GM12864 (cell line): Measurements from ENCODE around the gene OR1E2.
"Not testable (repeated sequence)": the region's sequence is repeated elsewhere in the genome, so short reads cannot be mapped to it uniquely, and the experiment has no call there.

ENCODE experiments used
- DNase-seq: peaks from one replicate; pipeline ENCODE4 v3.0.0-alpha.2; 2011; ENCODE audit warnings: low read depth
- H3K4me3 ChIP-seq: 2 replicates; pipeline ENCODE4 v1.5.1; 2011; ENCODE audit warnings: mild to moderate bottlenecking, low read depth, low read length, control low read depth
- CTCF ChIP-seq: IDR thresholded peaks from 2 replicates; pipeline ENCODE4 v1.5.1; 2011; ENCODE audit warnings: low read depth, mild to moderate bottlenecking, moderate library complexity, low read length, control low read depth, inconsistent platforms; ENCODE audit errors: missing control alignments

Gene OR1E2

DNA sequence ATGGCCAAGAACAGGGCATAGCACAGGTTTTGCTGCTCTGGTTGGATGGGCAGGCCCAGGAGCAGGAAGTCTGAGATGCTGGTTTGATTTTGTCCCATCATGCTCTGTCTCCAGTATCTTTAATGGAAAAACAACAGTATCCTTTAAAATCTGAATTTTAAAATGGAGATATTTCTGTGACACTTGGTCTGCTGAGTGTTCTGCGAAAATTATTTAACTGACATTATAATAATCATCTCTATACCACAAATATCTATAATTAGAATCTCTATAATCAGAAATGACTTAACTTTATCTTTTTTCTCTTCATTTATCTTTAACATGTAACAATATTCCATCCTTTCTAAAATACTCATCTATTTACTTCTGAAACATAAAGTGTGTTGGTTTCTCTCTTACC lies 35.3 kb downstream of the OR1E2 start, which contains the start of gene OR1E1:
TSS of gene OR1E1 (minus strand) at position 101 of the 400 bp plus-strand sequence. CDS start at position 101, 0 bp downstream.
- TF ChIP-seq CTCF: no peak
- H3K4me3 ChIP-seq: no peak within 1 kb of the TSS
- DNase-seq: no peak

GRCh38 chr17:3397801-3398200 lies 35.8 kb downstream of the OR1E2 start:
- H3K4me3 ChIP-seq, DNase-seq: not testable (repeated sequence)

DNA sequence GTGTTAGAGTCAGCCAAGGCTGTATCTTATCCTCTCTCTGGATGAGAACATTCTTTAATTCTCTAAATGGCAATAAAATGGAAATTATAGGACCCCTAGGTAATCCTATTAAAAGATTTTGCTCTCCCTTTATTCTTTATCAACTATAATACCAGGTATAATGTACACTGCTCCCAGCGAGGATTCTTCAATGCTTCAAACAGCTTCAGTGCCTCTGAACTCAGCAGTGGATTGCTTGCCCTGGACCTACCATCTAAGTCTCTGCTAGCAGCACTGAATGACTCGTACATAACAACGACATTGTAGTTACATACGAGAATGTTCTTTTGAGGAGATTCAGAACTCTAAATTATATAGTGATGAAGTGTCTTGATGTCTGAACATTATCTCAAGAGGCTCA lies 43.9 kb downstream of the OR1E2 start:
- no peak for TF ChIP-seq CTCF
- no peak for DNase-seq
- H3K4me3 ChIP-seq: no peak overlapping the region

DNA sequence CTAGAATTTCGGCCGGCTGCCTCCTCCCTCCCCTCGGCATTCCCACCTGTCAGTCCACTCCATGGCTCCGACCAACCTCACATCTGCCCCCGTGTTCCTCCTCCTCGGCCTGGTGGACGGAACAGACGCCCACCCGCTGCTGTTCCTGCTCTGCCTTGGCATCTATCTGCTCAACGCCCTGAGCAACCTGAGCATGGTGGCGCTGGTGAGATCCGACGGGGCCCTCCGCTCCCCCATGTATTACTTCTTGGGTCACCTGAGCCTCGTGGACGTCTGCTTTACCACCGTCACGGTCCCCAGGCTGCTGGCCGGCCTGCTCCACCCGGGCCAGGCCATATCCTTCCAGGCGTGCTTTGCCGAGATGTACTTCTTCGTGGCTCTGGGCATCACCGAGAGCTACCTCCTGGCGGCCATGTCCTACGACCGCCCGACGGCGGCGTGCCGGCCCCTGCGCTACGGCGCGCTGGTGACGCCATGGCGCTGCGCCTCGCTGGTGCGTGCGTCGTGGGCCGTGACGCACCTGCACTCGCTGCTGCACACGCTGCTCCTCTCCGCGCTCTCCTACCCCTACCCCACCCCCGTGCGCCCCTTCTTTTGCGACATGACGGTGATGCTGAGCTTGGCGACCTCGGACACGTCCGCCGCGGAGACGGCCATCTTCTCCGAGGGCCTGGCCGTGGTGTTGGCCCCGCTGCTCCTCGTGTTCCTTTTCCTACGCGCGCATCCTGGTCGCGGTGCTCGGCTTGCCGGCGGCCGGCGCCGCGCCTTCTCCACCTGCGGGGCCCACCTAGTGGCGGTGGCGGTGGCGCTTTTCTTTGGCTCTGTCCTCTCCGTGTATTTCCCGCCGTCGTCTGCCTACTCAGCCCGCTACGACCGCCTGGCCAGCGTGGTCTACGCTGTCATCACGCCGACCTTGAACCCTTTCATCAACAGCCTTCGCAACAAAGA lies 47.5 kb downstream of the OR1E2 start, which contains the start of gene OR3A2:
TSS of gene OR3A2 (minus strand) at position 440 of the 948 bp plus-strand sequence.
- no peak for DNase-seq
- no peak within 1 kb of the TSS for H3K4me3 ChIP-seq
- TF ChIP-seq CTCF: no peak
